ENCODE data around the gene SRMS.

DNA sequence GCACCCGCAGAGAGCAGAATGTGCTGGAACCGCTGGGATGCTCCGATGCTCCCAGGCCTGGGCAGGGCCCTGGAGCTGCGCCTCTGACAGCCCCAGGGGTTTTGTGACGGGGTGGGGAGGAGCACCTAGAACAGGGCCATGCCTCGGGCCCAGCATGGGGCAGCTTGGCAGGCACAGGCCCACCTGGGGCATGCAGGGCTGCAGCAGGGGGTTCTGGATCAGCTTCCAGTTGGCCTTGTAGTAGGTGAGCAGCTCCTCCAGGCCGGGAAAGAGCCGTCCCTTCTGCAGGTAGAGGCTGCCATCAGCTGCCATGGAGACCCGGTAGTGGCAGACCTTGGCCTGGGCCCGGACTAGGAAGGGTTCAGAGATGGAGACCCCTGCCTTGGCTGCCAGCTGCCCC, 4.4 kb downstream of the SRMS start:
- TF ChIP-seq, protein P1, sequence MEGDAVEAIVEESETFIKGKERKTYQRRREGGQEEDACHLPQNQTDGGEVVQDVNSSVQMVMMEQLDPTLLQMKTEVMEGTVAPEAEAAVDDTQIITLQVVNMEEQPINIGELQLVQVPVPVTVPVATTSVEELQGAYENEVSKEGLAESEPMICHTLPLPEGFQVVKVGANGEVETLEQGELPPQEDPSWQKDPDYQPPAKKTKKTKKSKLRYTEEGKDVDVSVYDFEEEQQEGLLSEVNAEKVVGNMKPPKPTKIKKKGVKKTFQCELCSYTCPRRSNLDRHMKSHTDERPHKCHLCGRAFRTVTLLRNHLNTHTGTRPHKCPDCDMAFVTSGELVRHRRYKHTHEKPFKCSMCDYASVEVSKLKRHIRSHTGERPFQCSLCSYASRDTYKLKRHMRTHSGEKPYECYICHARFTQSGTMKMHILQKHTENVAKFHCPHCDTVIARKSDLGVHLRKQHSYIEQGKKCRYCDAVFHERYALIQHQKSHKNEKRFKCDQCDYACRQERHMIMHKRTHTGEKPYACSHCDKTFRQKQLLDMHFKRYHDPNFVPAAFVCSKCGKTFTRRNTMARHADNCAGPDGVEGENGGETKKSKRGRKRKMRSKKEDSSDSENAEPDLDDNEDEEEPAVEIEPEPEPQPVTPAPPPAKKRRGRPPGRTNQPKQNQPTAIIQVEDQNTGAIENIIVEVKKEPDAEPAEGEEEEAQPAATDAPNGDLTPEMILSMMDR (IDR thresholded peaks at IDR 0.05; ENCODE audit: extremely low read depth in 1 of 2, insufficient read depth in 1 of 2, low read depth in 1 of 2, low read length in 2 of 2): no peak
- TF ChIP-seq EZH2 (IDR thresholded peaks at IDR 0.05; ENCODE audit: borderline replicate concordance, low read depth, low read length, severe bottlenecking): no peak
- TF ChIP-seq POLR2AphosphoS5 (IDR thresholded peaks at IDR 0.05; ENCODE audit: insufficient read depth, low read depth, low read length): no peak
- TF ChIP-seq POLR2A (IDR thresholded peaks at IDR 0.05; ENCODE audit: low read depth, low read length): no peak
- TF ChIP-seq JUN (IDR thresholded peaks at IDR 0.05; ENCODE audit: borderline replicate concordance, insufficient read depth, insufficient read length, low read depth): no peak

All from endothelial cell of umbilical vein (primary cell).